GM21381 (cell line): ENCODE measurements around the gene PRRC1.

Source experiments
- ATAC-seq: cut with Tn5 transposase; IDR thresholded peaks from one replicate; pipeline ENCODE4 v1.9.1; 2021; ENCODE audit warnings: mild to moderate bottlenecking, moderate library complexity; ENCODE audit not compliant: unreplicated experiment

PRRC1 gene

DNA sequence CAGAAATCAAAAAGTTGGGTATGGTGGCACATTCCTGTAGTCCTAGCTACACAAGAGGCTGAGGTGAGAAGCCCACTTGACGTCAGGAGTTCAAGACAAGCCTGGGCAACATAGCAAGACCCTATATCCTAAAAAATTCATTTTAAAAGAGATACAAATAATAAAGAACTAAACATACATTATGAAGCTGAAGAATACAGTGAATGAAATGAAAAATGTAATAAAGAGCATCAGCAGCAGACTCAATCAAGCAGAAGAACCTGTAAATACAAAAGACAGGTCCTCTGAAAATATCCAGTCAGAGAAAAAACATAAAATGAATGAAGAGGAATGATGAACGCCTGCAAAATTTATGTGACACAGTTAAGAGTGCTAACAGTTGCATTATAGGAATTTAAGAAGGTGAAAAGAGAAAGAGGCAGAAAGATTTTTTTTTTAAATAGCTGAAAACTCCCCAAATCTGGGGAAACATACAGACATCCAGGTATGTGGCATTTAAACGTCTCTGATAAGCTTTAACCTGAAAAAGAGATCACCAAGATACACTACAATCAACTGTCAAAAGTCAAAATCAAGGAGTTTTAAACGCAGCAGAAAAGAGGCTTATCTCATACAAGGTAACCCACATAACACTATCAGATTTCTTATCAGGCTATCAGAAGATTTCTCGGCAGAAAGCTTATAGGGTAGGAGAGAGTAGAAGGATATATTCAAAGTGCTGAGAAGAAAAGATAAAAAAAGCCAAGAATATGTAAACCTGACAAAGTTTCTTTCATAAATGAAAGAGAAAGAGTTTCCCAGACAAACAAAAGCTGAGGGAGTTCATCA is 57.6 kb downstream of the PRRC1 start:
- ATAC-seq, result no peak

DNA sequence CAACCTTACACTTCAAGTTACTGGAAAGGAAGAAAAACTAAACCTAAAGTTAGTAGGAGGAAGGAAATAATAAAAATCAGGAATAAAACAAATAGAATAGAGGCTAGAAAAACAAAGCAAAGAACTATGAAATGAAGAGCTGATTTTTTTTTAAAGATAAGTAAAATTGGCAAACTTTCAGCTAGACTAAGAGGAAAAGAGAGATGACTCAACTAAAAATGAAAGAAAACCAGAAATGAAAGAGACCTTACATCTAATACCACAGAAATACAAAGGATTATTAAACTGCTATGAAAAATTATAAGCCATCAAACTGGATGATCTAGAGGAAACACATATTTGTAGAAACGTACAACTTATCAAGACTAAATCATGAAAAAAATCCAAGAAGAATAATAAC is 60.0 kb downstream of the PRRC1 start:
- no peak for ATAC-seq

DNA sequence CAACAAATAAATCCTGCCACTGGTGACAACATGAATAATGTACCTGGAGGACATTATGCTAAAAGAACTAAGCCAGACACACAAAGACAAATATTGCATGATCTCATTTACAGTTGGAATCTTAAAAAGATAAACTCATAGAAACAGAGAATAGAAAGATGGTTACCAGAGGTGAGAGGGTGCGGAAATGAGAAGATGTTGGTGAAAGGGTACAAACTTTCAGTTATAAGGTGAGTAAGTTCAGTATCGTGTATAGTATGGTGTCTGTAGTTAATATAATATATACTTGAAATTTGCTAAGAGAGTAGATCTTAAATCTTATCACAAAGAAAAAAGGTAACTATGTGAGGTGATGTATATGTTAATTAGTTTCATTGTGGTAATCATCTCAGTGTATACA is 63.3 kb downstream of the PRRC1 start:
- peak; percentile 70 for ATAC-seq

DNA sequence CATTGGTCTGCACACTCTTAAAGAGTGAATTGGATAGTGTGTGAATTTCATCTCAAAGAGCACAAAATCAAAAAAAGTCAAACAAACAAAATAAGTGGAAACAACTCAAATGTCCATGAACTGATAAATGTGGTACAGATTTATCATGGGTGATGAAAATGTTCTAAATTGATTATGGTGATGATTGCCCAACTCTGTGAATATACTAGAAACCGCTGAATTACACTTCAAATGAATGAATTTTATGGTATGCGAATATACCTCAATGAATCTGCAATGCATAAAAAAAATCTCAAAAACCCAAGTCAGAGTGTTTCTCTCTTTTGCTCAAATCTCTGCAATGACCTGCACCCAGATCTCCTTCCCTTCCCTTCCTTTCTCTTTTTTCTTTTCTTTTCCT is 64.0 kb downstream of the PRRC1 start:
- no peak for ATAC-seq

DNA sequence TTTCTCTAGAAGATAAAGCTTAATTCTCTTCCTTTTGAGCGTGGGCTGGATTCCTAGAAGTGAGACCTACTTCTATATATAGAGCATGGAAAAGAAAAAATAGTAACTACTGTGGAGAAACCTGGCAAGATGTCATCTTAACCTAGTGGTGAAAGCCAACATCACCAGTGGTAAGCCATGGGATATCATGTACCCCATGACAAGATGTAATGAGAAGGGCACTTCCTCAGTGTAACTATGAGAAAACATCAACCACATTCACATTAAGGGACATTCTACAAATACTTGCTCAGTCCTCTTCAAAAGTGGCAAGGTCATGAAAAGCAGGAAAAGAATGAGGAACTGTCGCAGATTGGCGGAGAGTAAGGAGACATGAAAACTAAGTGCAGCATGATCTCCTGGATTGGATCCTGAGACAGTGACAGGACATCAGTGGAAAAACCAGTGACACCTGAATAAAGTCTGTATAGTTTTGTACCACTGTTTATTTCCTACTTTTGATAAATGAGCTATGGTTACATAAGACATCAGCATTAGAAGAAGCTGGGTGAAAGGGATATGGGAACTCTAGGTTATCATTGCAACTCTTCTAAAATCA is 65.4 kb downstream of the PRRC1 start:
- no peak for ATAC-seq

DNA sequence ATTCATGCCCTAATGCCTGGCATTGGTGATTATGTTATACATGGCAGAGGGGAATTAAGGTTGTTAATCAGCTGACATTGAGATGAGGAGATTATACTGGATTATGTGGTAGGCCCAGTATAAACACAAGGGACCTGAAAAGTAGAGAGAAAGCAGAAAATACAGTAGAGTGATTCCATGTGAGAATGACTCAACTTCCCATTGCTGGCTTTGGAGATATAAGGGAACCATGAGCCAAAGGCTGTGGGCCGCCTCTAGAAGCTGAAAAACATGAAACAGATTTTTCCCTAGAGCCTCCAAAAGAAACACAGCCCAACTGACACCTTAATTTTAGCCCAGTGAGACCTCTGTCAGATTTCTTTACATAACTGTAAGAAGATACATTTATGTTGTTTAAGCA is 66.4 kb downstream of the PRRC1 start:
- no peak for ATAC-seq

DNA sequence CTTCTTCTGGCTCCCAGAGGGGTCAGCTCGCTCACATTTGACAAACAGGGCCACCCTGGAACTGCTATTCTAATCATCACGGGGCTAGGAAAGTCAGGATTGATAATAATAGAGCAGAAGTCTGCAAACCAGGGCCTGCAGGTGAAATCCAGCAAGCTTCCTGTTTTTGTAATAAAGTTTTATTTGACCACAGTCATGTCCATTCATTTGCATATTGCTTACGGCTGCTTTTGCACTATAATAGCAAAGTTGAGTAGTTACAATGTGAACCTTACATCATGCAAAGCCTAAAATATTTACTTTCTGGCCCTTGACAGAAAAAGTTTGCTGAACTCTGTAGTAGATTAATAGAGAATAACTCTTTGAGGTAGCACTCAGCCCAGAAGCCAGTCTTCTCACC is 68.2 kb downstream of the PRRC1 start:
- no peak for ATAC-seq

DNA sequence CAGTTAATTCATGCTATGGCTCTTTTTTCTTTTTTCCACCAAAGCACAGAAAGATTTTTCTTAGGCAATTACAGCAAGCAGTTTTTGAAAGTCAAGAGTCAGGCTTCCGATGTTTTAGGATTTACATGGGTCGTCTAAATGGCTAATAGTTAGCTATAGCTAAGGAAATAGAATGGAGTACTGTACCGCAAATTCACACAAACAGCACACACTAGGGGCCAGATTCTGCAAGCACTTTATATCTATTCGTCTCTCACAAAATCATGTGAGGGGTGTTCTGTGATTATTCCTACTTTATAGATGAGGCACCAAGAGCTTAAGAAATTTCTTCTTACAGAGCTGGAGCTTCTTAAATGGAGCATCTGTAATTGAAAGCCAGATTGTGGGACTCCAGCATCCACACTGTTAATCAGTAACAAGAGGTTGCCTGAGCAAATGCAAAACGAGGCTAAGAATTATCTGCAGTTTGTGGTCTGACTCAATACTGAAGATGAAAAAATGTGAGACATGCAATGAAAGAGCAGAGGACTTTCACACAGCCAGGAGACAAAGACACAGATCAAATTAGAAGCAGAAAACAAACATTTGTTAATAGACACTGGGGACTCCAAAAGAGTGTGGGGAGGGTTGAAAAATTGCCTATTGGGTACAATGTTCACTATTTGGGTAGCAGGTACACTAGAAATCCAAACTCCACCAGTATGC is 68.8 kb downstream of the PRRC1 start:
- peak; percentile 67 for ATAC-seq

DNA sequence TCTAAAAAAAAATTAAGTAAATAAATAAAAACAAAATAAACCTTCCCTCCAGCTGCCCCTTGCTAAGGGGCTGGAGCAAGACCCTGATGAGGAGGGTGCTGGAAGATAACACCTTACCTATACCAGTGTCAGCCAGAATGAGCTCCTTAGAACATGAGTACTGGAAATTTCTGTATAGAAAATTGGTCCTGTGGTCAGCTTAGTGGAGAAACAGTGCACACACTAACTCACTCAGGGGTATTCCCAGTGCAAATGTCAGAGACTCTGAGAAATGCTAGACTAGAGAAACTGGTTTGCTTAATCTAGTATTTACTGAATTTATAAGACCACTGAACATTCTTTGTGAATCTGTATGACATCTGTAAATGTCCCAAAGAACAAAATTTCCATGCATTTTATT is 69.4 kb downstream of the PRRC1 start:
- peak; percentile 41 for ATAC-seq

DNA sequence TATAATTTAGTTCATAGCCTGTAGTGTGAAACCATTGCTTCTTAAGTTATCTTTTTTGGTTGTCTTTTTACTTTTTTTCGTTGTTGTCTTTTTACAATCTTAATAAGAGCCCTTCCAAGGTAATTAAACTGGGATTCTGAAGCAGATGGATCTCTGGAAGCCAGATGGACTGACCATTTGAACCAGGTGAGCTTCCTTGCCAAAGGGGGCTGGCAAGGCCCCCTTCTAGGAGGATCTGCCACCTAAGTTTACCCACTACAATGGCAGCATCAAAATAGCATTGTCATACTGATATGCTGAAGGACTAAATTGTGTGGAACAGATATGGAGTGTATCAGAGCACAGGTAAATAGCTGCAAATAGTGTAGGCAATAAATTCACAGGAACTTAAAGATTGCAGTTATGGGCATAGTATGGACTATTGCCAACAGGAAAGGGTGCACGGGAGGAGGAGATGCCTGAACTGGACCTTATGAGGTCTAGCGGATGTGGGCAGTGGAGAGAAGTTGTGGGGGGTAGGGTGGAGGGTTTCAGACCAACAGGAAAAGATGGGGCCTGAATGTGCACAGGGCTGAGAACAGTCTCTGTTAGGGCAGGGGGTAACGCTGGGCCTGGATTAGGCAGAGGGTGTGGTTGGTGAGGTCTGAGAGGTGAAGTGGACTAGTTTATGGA is 69.9 kb downstream of the PRRC1 start:
- ATAC-seq, result no peak

DNA sequence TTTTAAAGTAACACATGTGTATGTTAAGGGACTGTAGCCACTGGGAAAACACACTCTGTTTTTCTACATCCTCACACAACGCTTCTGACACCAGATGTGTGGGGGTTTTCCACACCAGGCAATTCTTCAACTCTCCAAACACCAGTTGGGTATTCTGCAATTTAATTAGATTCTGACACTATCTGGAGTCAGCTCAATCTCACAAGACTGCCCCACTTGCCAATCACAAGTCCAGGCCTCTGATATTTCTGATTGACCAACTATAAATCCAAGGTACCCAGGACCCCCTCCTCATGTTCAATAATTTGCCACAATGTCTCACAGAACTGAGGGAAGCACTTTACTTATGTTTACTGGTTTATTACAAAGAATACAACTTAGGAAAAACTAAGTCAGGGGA is 70.9 kb downstream of the PRRC1 start:
- ATAC-seq, result no peak

DNA sequence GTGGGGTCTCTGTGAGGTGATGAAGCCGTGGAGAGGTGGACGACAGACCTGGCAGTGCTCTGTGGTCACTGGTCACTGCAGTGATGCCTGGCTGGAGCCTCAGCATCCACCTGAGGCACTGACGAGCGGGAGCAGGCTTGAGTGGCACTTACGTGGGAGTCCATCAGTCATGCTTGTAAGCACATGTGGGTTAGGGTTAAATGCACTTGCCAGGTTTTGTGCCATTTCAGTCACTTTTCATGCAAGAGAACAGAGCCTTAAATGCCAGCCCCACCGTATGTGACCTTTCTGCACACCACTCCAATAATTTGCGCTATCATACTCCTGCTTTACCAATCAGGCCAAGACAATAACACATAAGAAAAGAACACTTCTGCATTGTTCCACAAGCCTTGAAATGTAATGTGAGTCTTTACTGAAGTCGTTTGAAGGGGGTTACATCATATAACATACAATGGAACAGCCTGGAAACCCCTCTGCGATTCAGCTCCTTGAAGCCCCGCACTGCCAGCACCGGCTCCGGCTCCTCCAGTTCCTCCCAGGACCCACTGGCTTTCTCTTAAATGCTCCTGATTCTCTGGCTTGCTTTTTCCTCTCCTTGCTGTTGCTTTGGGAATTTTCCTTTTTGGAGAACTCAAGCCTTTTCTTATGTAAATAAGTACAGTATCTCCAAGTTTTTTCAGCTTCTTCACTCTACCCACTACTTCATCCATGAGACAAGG is 72.0 kb downstream of the PRRC1 start:
- ATAC-seq, result no peak

DNA sequence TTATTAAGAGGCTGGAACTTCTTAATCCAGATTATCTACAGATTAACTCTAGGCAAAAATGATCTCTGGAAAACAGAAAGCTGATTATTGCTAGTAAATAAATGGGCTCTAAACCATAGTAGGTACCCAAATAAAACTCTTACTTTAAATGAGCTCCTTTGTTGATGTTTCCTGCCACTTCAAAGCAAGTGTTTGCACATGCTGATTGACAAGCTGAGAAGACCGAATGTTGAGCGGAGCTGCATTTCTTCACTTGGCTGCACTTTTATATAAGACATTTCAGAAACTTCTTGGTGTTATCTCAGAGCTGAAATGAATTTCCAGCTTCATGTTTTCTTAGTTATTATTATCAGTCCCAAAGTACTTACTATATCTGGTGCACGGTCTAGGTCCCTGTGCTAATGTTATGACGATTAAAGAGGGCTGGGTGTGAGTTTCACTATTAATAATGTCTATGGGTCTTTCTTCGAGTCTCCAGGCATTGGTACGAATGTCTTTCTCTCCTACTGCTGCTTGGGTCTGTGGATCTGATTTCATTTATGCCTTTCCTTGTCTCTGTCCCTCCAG is 72.8 kb downstream of the PRRC1 start:
- ATAC-seq, result peak; percentile 47

DNA sequence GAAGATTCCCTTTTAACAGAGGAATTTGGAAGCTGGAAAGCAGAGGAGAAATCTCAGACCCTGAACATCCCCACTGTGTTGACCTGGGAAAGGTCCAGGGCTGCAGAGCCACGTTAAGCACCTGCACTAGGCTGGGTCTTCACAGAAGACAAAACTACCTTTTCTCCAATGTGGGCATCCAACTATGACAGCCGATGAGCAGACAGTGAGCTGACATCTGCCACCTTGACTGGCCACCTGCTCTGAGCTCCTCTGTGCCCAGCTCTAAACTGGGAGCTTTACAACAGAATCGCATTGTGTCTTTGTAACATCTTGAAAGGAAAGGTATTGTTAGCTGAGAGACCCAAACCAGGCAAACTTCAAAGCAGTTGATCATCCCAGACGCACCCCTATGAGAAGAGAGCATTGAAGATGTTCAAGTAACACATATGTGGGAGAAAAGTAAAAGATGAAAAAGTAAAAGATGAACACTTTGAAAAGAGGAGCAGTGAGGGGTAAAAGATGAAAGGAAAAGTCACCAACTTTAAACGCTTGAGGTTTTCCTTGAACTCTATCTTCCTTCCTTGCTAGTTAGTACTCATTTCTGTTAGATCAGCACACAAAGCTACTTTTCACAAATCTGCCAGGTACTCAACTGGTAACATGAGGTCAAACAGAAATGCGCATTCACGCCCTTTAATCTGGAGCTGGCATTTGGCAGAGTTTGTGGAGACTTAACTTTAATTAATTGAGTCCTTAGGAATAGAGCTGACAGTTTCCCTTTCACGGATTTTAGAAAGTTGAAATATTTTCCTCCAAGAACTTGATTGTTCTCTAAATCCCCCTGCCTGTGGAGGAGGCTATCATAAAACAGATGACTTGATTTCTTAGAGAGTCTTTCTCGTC is 78.3 kb downstream of the PRRC1 start:
- ATAC-seq, result no peak

DNA sequence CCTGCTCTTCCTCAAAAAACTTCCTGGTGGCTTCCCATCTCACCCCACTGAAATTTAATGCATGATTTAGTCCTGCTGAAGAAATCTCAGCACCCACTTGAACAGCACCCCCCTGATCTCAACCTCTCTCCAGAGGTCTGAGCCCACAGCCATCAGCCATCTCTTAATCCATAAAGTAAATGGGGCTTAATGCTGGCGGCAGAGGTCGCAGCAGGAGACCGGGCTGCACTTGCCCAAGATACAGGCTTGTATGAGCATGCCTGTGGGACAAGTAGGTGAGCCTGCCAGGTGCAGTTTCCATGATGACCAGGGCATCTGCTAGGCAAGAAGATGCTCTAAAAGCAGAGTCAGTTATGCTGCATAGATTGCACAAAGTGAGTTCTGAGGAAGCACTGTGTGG is 79.1 kb downstream of the PRRC1 start:
- ATAC-seq, result no peak

DNA sequence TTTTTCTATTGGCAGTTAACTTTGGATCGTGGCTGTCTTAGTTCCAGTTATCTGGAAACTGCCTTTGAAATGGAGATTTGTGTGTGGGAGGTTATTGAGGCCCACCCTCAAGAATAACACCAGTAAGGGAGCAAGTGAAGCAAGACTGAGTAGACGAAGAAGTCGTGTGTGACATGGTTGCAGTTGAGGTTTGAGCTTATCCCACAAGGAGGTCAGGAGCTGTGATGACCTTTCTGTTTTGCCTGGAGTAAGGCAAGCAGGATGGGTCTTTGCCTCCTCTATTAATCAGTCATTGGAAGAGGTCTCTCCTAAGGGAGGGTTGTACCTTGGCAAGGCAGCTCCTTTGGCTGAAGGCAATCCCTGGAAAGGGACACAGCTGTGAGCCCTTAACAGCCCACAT is 81.9 kb downstream of the PRRC1 start:
- no peak for ATAC-seq

DNA sequence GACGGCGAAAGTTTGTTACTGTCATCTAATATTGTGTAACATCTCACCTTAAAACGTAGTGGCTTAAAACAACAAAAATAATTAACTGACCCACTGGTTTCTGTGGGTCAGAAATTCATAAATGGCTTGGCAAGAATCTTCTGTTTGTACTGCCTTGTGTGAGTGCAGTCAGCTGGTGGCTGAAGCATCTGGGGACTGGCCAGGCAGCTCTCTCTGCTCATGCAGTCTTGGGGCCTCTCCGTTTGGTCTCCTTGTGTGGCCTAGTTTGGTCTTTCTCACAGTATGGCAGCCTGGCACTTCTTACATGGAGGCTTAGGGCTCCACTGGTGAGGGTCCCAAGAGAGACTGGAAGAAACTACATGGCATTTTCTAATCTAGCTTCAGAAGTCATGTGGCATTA is 82.4 kb downstream of the PRRC1 start:
- no peak for ATAC-seq

DNA sequence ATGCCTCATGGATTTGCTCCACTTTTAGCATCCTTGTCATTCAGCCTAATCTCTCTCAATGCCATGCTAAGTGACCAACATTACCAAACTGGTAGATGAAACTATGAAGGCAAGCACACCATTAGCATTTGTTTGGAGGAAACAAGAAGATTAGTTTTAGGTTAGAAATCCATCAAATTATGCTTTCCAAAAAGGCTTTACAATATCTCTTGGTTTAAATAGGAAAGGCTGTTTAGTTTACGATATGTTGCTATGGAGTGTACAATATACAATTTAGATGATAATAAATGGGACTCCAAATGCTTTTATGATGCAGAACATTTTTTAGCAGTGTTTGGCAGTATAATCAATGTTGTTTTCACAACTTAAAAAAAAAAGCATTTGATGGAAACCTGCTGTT is 83.7 kb downstream of the PRRC1 start:
- no peak for ATAC-seq

DNA sequence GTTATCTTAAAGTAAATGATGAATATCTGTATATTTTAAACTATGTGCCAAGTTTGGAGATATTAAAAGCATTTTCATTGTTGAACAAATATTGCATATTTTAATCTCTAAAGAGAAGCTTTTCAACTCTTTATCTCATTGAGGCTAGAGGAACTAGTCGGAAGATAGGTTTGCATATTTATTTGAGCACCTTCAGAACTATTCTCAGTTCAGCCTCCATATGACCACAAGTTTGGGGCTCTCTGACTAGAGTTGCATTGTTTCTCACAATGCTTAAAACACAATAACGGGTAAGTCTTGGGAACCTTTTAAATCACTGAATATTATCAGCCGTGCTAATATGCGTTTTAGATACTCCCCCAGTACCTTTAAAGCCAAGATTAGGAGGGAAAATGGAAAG is 84.2 kb downstream of the PRRC1 start:
- no peak for ATAC-seq

DNA sequence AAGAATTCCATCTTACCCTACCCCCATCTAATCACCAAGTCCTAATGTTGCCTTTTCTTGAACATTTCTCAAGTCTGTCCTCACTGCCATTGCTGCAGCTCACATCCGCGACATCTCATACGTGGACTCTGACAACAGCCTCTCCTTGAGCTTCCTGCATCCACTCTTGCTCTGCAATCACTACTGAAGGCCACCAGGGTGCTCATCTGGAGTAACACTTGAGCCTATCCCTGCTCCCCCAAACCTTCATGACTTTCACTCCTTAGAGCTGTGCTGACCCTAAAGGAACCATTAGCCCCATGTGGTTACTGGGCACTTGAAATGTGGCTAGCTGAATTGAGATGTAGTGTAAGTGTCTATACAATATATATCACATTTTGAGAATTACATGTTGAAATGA is 85.0 kb downstream of the PRRC1 start:
- no peak for ATAC-seq
